GM21723 (cell line): Measurements from ENCODE around the gene CYP19A1.

Experiments
- ATAC-seq: cut with Tn5 transposase; IDR thresholded peaks from one replicate; pipeline ENCODE4 v1.9.1; 2021; ENCODE audit warnings: mild to moderate bottlenecking, moderate library complexity; ENCODE audit not compliant: unreplicated experiment

Gene CYP19A1

GRCh38 chr15:51328926-51329325 lies 9.5 kb downstream of the CYP19A1 start:
- ATAC-seq: no peak

GRCh38 chr15:51327081-51327480 lies 11.3 kb downstream of the CYP19A1 start:
- no peak for ATAC-seq

- no peak for ATAC-seq
Measured at GRCh38 chr15:51325167-51325566, 13.2 kb downstream of the CYP19A1 start.

GRCh38 chr15:51323749-51324148 lies 14.6 kb downstream of the CYP19A1 start:
- ATAC-seq: no peak

- ATAC-seq: no peak
Measured at GRCh38 chr15:51322621-51323296, 15.6 kb downstream of the CYP19A1 start.

- ATAC-seq: no peak
Measured at GRCh38 chr15:51321316-51321715, 17.1 kb downstream of the CYP19A1 start.

GRCh38 chr15:51320843-51321242 lies 17.6 kb downstream of the CYP19A1 start:
- no peak for ATAC-seq

- no peak for ATAC-seq
Measured at GRCh38 chr15:51319539-51319938, 18.9 kb downstream of the CYP19A1 start.

- no peak for ATAC-seq
Measured at GRCh38 chr15:51318382-51319150, 19.8 kb downstream of the CYP19A1 start.

GRCh38 chr15:51316636-51317035 lies 21.8 kb downstream of the CYP19A1 start:
- no peak for ATAC-seq

GRCh38 chr15:51315726-51316125 lies 22.7 kb downstream of the CYP19A1 start:
- no peak for ATAC-seq

GRCh38 chr15:51314391-51315337 lies 23.7 kb downstream of the CYP19A1 start:
- no peak for ATAC-seq

- no peak for ATAC-seq
Measured at GRCh38 chr15:51313644-51314280, 24.6 kb downstream of the CYP19A1 start.

GRCh38 chr15:51313074-51313393 lies 25.4 kb downstream of the CYP19A1 start:
- ATAC-seq: no peak

GRCh38 chr15:51312166-51313073 lies 26.0 kb downstream of the CYP19A1 start:
- ATAC-seq: no peak

- ATAC-seq: no peak
Measured at GRCh38 chr15:51311510-51311909, 26.9 kb downstream of the CYP19A1 start.

GRCh38 chr15:51310064-51310463 lies 28.3 kb downstream of the CYP19A1 start:
- no peak for ATAC-seq

GRCh38 chr15:51307811-51308210 lies 30.6 kb downstream of the CYP19A1 start:
- ATAC-seq: no peak

- no peak for ATAC-seq
Measured at GRCh38 chr15:51307325-51307724, 31.1 kb downstream of the CYP19A1 start.

GRCh38 chr15:51303462-51303980 lies 34.9 kb downstream of the CYP19A1 start:
- no peak for ATAC-seq
